Ishikawa (cell line): ENCODE data around the gene IRAK4.

Experiments
- CREB1 ChIP-seq: IDR thresholded peaks from 2 replicates; pipeline ENCODE4 v1.6.1; 2012; ENCODE audit warnings: low read depth
- EGR1 ChIP-seq: IDR thresholded peaks from 2 replicates; pipeline ENCODE4 v1.6.1; 2012
- EP300 ChIP-seq: IDR thresholded peaks from 2 replicates; pipeline ENCODE4 v1.6.1; 2012; ENCODE audit warnings: borderline replicate concordance
- TF ChIP-seq, protein P1 (sequence below): IDR thresholded peaks from 2 replicates; pipeline ENCODE4 v1.6.1; 2012; ENCODE audit warnings: low read depth, mild to moderate bottlenecking

DNA sequence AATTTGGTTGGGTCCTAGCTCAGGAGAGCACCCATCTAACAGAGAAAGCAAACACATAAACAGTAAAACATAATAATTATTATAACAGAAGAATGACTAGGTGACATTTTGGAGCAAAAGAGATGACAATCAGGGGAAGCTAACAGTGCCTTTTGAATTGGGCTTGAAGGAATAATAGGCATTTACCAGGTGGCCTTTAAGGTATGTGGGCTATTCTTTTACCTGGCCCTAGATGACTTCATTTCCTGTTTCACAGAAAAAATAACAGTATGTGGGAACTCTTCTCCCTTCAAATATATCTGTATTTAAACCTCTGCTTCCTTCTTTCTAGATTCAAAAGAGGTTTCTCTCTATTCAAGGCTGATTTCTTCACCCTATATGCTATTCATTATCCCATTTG, 3.8 kb downstream of the IRAK4 start:
- TF ChIP-seq CREB1 (no peak), EP300 (no peak), EGR1 (no peak)
- TF ChIP-seq, protein P1, sequence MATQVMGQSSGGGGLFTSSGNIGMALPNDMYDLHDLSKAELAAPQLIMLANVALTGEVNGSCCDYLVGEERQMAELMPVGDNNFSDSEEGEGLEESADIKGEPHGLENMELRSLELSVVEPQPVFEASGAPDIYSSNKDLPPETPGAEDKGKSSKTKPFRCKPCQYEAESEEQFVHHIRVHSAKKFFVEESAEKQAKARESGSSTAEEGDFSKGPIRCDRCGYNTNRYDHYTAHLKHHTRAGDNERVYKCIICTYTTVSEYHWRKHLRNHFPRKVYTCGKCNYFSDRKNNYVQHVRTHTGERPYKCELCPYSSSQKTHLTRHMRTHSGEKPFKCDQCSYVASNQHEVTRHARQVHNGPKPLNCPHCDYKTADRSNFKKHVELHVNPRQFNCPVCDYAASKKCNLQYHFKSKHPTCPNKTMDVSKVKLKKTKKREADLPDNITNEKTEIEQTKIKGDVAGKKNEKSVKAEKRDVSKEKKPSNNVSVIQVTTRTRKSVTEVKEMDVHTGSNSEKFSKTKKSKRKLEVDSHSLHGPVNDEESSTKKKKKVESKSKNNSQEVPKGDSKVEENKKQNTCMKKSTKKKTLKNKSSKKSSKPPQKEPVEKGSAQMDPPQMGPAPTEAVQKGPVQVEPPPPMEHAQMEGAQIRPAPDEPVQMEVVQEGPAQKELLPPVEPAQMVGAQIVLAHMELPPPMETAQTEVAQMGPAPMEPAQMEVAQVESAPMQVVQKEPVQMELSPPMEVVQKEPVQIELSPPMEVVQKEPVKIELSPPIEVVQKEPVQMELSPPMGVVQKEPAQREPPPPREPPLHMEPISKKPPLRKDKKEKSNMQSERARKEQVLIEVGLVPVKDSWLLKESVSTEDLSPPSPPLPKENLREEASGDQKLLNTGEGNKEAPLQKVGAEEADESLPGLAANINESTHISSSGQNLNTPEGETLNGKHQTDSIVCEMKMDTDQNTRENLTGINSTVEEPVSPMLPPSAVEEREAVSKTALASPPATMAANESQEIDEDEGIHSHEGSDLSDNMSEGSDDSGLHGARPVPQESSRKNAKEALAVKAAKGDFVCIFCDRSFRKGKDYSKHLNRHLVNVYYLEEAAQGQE, result no peak
